Measurements from ENCODE around the gene JAZF1. TPM values are rescaled to one million over a fixed set of nuclear protein-coding genes. Genes with fewer than 3 reads are reported as not detected.

Gene JAZF1
- total and polyA plus RNA-seq, 10 of the 15 experiments (the other 5 are each of a cell fraction or from before 2014, with no cell fraction given): 0.04 to 0.82 (median 0.15) TPM; not detected in 3

DNA sequence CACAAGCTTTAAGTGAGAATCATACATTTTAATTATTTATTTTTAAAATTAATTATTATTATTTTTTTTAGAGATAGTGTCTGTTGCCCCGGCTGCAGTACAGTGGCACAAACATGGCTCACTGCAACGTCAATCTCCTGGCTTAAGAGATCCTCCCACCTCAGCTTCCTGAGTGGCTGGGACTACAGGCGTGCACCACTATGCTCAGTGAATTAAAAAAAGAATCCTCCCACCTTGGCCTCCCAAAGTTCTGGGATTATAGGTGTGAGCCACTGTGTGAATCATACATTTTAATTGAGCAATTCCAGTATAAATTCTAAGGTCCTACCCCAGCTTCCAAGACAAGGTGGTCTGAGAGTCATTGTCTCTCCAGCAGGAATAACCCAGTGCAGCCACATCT, 172.4 kb downstream of the JAZF1 start:
- FAIRE-seq (no peak), DNase-seq (ENCODE audit: low read depth, low spot score) (no peak), ATAC-seq (no peak)
- WGBS (ENCODE audit: insufficient coverage, insufficient replicate concordance, low lambda C conversion rate, missing lambda C conversion rate): 44% methylated on average over 3 of the region's 3 CpGs
- Histone ChIP-seq H3K27ac (ENCODE audit: control insufficient read depth, insufficient read depth) (no peak overlapping the region), H3K27me3 (replicated peaks in 1 of 2; ENCODE audit: control insufficient read depth in 2 of 2, insufficient read depth in 2 of 2, low read length in 1 of 2) (peaks cover 0 to 3% of the 10 kb centered on the region in 2 experiments), H3K9me3 (replicated peaks; ENCODE audit: control insufficient read depth, insufficient read depth, low read length) (no peaks in the 10 kb centered on the region), H3K36me3 (ENCODE audit: control insufficient read depth in 2 of 2, insufficient read depth in 2 of 2, low read length in 1 of 2) (no peaks in the 10 kb centered on the region), H3K9ac (ENCODE audit: control insufficient read depth, insufficient read depth, low read length) (no peak overlapping the region), H3K4me1 (ENCODE audit: control insufficient read depth, insufficient read depth, low read length) (no peaks in the 10 kb centered on the region), H3K4me3 (no peak overlapping the region), H3K79me2 (ENCODE audit: control insufficient read depth, insufficient read depth, low read length) (no peaks in the 10 kb centered on the region), H4K20me1 (ENCODE audit: control insufficient read depth, insufficient read depth) (no peaks in the 10 kb centered on the region), H2AFZ (ENCODE audit: control insufficient read depth, low read depth, low read length) (no peak overlapping the region), H3K4me2 (ENCODE audit: control insufficient read depth, insufficient read depth) (no peak overlapping the region)
- no TSS peak for BruUV-seq (replicated peaks)
- RAD21 ChIA-PET (ENCODE audit: unreplicated experiment): no interaction called here
- intact Hi-C loops (cut with micrococcal nuclease; ENCODE audit: unreplicated experiment): no loop called here
- in situ Hi-C loops (cut with MboI): no loop called here
- SMC1A ChIA-PET (ENCODE audit: uncharacterized antibody, unreplicated experiment): no interaction called here
- TF ChIP-seq PAX5 (IDR thresholded peaks at IDR 0.05; ENCODE audit: borderline replicate concordance, low read depth, low read length): no peak
- no peak for TF ChIP-seq POLR2A (IDR thresholded peaks at IDR 0.05; ENCODE audit: low read depth, low read length)
- no peak for TF ChIP-seq SMAD1 (IDR thresholded peaks at IDR 0.05; ENCODE audit: low read depth, partially characterized antibody)
- no peak for TF ChIP-seq RFX5 (IDR thresholded peaks at IDR 0.05; ENCODE audit: low read depth, low read length)
- TF ChIP-seq ZNF24 (IDR thresholded peaks at IDR 0.05): no peak
- TF ChIP-seq, protein P1, sequence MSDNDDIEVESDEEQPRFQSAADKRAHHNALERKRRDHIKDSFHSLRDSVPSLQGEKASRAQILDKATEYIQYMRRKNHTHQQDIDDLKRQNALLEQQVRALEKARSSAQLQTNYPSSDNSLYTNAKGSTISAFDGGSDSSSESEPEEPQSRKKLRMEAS (IDR thresholded peaks at IDR 0.05; ENCODE audit: low read depth, low read length): no peak
- TF ChIP-seq RBBP5 (conservative IDR thresholded peaks at IDR 0.05): no peak
- no peak for TF ChIP-seq MTA3 (IDR thresholded peaks at IDR 0.05; ENCODE audit: borderline replicate concordance, low read length)
- TF ChIP-seq WRNIP1 (IDR thresholded peaks at IDR 0.05; ENCODE audit: borderline replicate concordance, low read depth, low read length): no peak
- TF ChIP-seq JUNB (IDR thresholded peaks at IDR 0.05): no peak
- no peak for TF ChIP-seq FOXK2 (IDR thresholded peaks at IDR 0.05)
- no peak for TF ChIP-seq YY1 (IDR thresholded peaks at IDR 0.05; ENCODE audit: low read depth, low read length)
- CTCF ChIA-PET: no interaction called here
- POLR2A ChIA-PET: no interaction called here
